ENCODE measurements around the gene FAM229B.

The FAM229B gene

GRCh38 chr6:112145080-112145573 lies 57.7 kb downstream of the FAM229B start:
- DNase-seq, result no peak

- DNase-seq, result no peak
Measured at GRCh38 chr6:112148103-112148502, 60.7 kb downstream of the FAM229B start.

- no peak for DNase-seq
Measured at GRCh38 chr6:112149236-112149635, 61.8 kb downstream of the FAM229B start.

GRCh38 chr6:112149719-112150263 lies 62.4 kb downstream of the FAM229B start:
- no peak for DNase-seq

- no peak for DNase-seq
Measured at GRCh38 chr6:112150363-112150762, 63.0 kb downstream of the FAM229B start.

Measured in right forelimb (tissue), 1 donor.